ENCODE measurements around the gene C16orf96.

DNA sequence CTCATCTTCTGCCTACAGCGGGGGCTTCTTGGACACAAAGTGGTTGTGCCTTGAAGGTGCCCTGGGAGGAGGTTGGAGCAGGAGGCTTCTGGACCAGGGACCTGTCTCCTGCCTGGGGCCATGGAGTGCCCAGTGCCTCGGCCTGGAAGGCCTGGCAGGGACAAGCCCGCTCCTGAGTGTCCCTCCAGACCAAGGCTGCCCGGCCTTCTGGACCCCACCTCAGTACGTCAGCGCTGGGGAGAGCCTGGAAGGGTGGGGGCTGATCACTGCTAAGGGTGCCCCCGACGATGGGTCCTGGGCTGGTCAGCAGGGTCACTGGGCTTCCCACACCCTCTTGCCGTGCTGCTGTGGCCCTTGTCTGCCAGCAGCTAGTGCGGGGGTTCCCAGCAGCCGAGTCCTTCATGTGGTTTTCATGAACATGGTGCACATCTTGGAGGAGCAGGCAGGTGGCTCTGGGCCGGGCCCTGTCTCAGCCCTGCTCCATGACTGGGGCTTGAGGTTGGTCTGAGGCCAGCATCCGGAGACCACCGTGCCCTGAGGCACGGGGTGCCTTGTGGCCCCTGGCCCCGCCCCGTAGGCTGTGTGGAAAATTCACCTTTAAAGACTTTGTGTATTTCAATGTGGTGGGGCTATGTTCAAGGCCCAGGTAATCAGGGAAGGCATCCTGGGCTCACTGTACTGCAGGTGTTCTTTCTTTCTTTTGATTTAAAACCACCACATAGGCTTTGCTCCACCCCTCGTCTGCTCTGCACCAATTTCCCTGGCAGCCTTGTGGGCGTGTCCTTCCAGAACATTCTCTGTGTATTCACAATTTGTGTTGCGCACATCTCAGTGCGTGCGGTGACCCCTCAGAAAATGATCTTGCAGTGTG lies 90.9 kb downstream of the C16orf96 start:
- TF ChIP-seq, protein P1, sequence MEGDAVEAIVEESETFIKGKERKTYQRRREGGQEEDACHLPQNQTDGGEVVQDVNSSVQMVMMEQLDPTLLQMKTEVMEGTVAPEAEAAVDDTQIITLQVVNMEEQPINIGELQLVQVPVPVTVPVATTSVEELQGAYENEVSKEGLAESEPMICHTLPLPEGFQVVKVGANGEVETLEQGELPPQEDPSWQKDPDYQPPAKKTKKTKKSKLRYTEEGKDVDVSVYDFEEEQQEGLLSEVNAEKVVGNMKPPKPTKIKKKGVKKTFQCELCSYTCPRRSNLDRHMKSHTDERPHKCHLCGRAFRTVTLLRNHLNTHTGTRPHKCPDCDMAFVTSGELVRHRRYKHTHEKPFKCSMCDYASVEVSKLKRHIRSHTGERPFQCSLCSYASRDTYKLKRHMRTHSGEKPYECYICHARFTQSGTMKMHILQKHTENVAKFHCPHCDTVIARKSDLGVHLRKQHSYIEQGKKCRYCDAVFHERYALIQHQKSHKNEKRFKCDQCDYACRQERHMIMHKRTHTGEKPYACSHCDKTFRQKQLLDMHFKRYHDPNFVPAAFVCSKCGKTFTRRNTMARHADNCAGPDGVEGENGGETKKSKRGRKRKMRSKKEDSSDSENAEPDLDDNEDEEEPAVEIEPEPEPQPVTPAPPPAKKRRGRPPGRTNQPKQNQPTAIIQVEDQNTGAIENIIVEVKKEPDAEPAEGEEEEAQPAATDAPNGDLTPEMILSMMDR (conservative IDR thresholded peaks at IDR 0.05 in 1 of 2, IDR thresholded peaks at IDR 0.05 in 1 of 2; ENCODE audit: extremely low read depth in 1 of 2, insufficient read depth in 1 of 2, low read depth in 1 of 2, low read length in 2 of 2), result no peak
- TF ChIP-seq EZH2 (IDR thresholded peaks at IDR 0.05; ENCODE audit: borderline replicate concordance, low read length), result no peak

Measured in mammary epithelial cell (primary cell).